Calu3 (cell line): Measurements from ENCODE around the gene ADRB2. TPM values are rescaled to one million over a fixed set of nuclear protein-coding genes. Genes with fewer than 3 reads are reported as not detected.

Experiments used
- BruUV-seq: library from RNA; stranded (reverse); fragments of 400-500 nt; replicated peaks from 2 replicates; lab custom pipeline; 2021; lab: Mats Ljungman, UMichigan
- CTCF ChIA-PET: fragments of 300-600 bp; sonication (Branson Sonifier 250); formaldehyde crosslinking; loops from one replicate; lab custom pipeline; 2022; ENCODE audit warnings: antibody characterized with exemption; lab: Charles Lee
- DNase-seq: peaks from one replicate; pipeline ENCODE4 v3.0.0; 2022
- H3K27ac Mint-ChIP-seq: one replicate; pipeline ENCODE4 v1.8.0; 2022; ENCODE audit warnings: mixed read lengths; ENCODE audit not compliant: unreplicated experiment
- H3K27me3 Mint-ChIP-seq: one replicate; pipeline ENCODE4 v1.8.0; 2022; ENCODE audit warnings: mixed read lengths; ENCODE audit not compliant: unreplicated experiment
- H3K36me3 Mint-ChIP-seq: one replicate; pipeline ENCODE4 v1.8.0; 2022; ENCODE audit warnings: mild to moderate bottlenecking, moderate library complexity, mixed read lengths; ENCODE audit not compliant: insufficient read depth, unreplicated experiment
- H3K4me1 Mint-ChIP-seq: one replicate; pipeline ENCODE4 v1.8.0; 2022; ENCODE audit warnings: mild to moderate bottlenecking, low read depth, mixed read lengths; ENCODE audit not compliant: unreplicated experiment
- H3K4me3 Mint-ChIP-seq: one replicate; pipeline ENCODE4 v1.8.0; 2022; ENCODE audit warnings: mild to moderate bottlenecking, low read depth, moderate library complexity, mixed read lengths; ENCODE audit not compliant: unreplicated experiment
- H3K9me3 Mint-ChIP-seq: one replicate; pipeline ENCODE4 v1.8.0; 2022; ENCODE audit warnings: low read depth, mixed read lengths; ENCODE audit not compliant: unreplicated experiment
- intact Hi-C: fragments of 100-400 bp; cut with micrococcal nuclease; formaldehyde crosslinking; loops from one replicate; pipeline ENCODE4 v1.10.0; 2022; ENCODE audit not compliant: unreplicated experiment
- total RNA-seq: library from RNA; stranded (reverse); gene quantifications from 2 replicates; pipeline ENCODE4 v1.2.3, GENCODE V29; 2022
- TF ChIP-seq, protein P1 (sequence below): fragments of 200-600 bp; IDR thresholded peaks from one replicate; pipeline ENCODE4 v1.8.0; 2022; ENCODE audit warnings: antibody characterized with exemption; ENCODE audit not compliant: unreplicated experiment

ADRB2 gene
- total RNA-seq, 1 experiment from 2014 or later, result 16.9 TPM

DNA sequence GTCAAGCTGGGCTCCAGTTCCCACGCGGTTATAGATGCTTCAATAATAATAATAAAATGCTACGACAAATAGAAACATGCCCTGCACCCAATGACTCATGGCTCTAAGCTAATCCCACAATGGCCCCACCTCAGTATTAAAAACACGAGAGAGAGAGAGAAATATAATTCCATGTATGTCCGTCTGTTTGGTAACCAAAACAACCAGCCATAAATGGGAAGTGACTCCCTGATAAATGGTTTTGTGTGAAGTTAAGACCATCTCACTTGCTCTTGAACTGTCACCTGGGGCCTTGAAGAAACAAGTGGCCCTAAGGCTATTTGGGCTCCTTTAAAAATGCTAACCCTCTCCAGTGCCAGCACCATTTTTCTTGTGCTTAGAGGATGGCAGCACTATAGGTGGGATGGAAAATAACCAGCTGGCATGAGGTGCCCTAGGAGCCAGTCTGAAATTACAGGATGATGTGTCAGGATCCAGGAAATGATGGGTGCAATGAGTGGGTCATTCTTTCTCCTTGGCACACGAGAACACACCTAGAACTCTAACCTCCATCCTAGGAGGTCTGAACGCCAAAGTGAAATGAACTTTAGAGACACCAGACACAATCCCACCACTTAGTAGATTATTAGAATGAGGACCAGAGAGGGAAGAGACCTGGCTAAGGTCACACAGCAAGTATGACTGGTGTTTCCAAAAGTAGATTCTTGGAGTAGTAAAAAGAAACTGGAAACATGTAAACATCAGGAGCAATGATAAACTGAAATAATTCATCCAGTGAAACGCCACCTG, 35.7 kb upstream of the ADRB2 start:
- TF ChIP-seq, protein P1, sequence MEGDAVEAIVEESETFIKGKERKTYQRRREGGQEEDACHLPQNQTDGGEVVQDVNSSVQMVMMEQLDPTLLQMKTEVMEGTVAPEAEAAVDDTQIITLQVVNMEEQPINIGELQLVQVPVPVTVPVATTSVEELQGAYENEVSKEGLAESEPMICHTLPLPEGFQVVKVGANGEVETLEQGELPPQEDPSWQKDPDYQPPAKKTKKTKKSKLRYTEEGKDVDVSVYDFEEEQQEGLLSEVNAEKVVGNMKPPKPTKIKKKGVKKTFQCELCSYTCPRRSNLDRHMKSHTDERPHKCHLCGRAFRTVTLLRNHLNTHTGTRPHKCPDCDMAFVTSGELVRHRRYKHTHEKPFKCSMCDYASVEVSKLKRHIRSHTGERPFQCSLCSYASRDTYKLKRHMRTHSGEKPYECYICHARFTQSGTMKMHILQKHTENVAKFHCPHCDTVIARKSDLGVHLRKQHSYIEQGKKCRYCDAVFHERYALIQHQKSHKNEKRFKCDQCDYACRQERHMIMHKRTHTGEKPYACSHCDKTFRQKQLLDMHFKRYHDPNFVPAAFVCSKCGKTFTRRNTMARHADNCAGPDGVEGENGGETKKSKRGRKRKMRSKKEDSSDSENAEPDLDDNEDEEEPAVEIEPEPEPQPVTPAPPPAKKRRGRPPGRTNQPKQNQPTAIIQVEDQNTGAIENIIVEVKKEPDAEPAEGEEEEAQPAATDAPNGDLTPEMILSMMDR, result no peak
- intact Hi-C loops, result no loop called here
- Mint-ChIP-seq H3K4me3 (no peak overlapping the region), H3K27me3 (no peaks in the 10 kb centered on the region), H3K4me1 (no peaks in the 10 kb centered on the region), H3K36me3 (no peaks in the 10 kb centered on the region), H3K27ac (no peak overlapping the region), H3K9me3 (no peaks in the 10 kb centered on the region)
- BruUV-seq, result no TSS peak
- CTCF ChIA-PET, result interaction anchor here (1.5 kb wide), 2 partner anchors 10 to 51 kb away, joined by 3 read pairs; no protein-coding TSS in a partner anchor
- no peak for DNase-seq

DNA sequence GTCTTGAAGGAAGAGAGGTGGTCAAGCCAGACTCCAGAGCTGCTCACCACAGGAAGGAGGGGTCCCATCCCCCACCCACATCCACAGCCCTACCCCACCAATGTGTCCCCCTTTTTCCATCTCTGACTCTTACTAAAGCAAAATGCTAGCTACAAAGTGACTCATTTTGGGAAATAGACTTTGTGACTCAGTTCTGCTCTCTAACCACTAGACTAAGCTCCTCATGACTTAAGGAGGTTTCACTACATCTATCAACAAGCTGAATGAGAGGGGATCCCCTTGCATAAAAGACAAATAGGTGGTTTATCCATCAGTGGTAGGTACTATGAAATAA, 35.1 kb upstream of the ADRB2 start:
- TF ChIP-seq, protein P1, result no peak
- H3K4me1 Mint-ChIP-seq, result no peaks in the 10 kb centered on the region
- no peak overlapping the region for H3K4me3 Mint-ChIP-seq
- H3K36me3 Mint-ChIP-seq, result no peaks in the 10 kb centered on the region
- no TSS peak for BruUV-seq
- no peak overlapping the region for H3K27ac Mint-ChIP-seq
- H3K9me3 Mint-ChIP-seq, result no peaks in the 10 kb centered on the region
- no peak for DNase-seq
- CTCF ChIA-PET, result interaction anchor here (1.5 kb wide), 1 partner anchor 52 kb away, joined by 3 read pairs; no protein-coding TSS in a partner anchor
- intact Hi-C loops, result no loop called here
- H3K27me3 Mint-ChIP-seq, result no peaks in the 10 kb centered on the region

DNA sequence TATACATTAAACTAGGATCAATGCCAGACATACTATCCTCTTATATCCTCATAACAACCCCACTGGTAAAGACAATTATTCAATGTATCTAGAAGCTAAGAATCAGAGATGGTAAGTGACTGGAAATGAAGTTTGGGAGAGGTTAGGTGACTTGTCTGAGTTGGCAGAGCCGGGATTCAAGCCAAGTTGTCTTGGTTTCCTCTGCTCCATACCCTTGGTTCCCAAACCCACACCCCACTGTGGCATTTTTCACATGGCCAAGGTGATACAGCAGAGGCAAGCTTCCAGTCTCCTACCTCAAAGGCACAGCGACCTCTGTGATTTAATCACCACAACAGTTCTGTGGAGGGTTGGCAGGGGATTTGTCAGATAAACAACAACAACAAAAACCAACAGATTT, 34.7 kb upstream of the ADRB2 start:
- CTCF ChIA-PET, result interaction anchor here (0.5 to 1.5 kb wide), 2 partner anchors 52 to 751 kb away, joined by 3 read pairs; no protein-coding TSS in a partner anchor
- intact Hi-C loops, result no loop called here

DNA sequence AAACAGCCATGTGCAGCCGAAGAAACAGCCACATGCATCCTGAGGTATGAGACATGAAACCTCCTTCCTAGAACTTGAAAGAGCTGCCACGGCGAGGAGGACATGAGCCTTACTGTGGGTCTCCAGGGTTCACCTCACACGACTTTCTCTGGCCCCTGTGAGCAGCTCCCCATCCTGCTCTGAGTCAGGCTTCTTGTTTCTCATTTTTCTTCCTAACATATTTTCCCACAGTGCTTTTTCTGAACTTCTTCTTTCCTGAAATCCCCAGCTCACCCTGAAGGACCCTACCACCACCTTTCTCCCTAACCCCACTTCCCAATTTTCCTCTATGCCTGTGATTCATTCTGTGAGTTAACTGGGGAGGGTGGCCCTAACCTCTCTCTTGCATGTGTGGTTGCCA, 33.7 kb upstream of the ADRB2 start:
- no peaks in the 10 kb centered on the region for H3K36me3 Mint-ChIP-seq
- H3K4me3 Mint-ChIP-seq, result no peak overlapping the region
- no peaks in the 10 kb centered on the region for H3K9me3 Mint-ChIP-seq
- TF ChIP-seq, protein P1, result no peak
- no peaks in the 10 kb centered on the region for H3K27me3 Mint-ChIP-seq
- no peak overlapping the region for H3K27ac Mint-ChIP-seq
- no TSS peak for BruUV-seq
- intact Hi-C loops, result no loop called here
- CTCF ChIA-PET, result no interaction called here
- no peaks in the 10 kb centered on the region for H3K4me1 Mint-ChIP-seq
- no peak for DNase-seq

More for the DNA sequence above, 34.7 kb upstream of the ADRB2 start:
- Mint-ChIP-seq H3K27ac (no peak overlapping the region), H3K27me3 (no peaks in the 10 kb centered on the region), H3K4me3 (no peak overlapping the region), H3K36me3 (no peaks in the 10 kb centered on the region), H3K9me3 (no peaks in the 10 kb centered on the region), H3K4me1 (no peaks in the 10 kb centered on the region)
- TF ChIP-seq, protein P1, result no peak
- no peak for DNase-seq
- no TSS peak for BruUV-seq
